MM.1S (cell line): ENCODE results near the gene KRTAP3-1.

Source experiments
- CTCF ChIP-seq: fragments of 300-600 bp; sonication (generic); IDR thresholded peaks from 2 replicates; pipeline ENCODE4 v1.5.1; 2016; ENCODE audit warnings: antibody characterized with exemption, low read length, mixed read lengths
- EZH2 ChIP-seq: fragments of 300-600 bp; sonication (generic); optimal IDR thresholded peaks from 2 replicates; pipeline ENCODE3; 2017; ENCODE audit warnings: low read depth, mild to moderate bottlenecking, antibody characterized with exemption, low read length, mixed read lengths

GRCh38 chr17:40960144-40960543 is 48.8 kb downstream of the KRTAP3-1 start:
- no peak for TF ChIP-seq EZH2
- no peak for TF ChIP-seq CTCF
